Measurements from ENCODE around the gene OGFR. TPM values are rescaled to one million over a fixed set of nuclear protein-coding genes. Genes with fewer than 3 reads are reported as not detected.
A peak's percentile ranks its signal among the peaks of the same experiment; 100 is the strongest.

The OGFR gene
- total and polyA plus RNA-seq, 8 donors, result 23.2 to 58.3 (median 31.6) TPM

DNA sequence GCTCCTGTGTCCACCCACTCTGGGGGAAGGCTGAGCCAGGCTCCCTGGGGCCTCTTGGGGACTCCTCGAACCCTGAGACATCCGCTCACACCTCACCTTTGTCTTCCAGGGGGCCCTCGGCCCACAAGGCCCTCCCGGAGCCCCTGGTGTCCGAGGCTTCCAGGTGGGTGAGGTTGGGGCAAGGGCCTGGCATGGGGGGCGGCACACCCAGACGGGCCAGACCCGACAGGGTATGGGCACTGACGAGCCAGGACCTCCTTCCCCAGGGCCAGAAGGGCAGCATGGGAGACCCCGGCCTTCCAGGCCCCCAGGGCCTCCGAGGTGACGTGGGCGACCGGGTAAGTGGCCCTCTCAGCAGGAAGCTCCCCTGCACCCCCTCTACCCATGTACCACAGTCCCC lies 25.6 kb downstream of the OGFR start:
- DNase-seq (peak in 1 of 4 donors; percentile 40), ATAC-seq (no peak)
- intact Hi-C loops (cut with DNase I), result no loop called here
- no peaks in the 10 kb centered on the region for H3K36me3 ChIP-seq
- TF ChIP-seq, protein P1, sequence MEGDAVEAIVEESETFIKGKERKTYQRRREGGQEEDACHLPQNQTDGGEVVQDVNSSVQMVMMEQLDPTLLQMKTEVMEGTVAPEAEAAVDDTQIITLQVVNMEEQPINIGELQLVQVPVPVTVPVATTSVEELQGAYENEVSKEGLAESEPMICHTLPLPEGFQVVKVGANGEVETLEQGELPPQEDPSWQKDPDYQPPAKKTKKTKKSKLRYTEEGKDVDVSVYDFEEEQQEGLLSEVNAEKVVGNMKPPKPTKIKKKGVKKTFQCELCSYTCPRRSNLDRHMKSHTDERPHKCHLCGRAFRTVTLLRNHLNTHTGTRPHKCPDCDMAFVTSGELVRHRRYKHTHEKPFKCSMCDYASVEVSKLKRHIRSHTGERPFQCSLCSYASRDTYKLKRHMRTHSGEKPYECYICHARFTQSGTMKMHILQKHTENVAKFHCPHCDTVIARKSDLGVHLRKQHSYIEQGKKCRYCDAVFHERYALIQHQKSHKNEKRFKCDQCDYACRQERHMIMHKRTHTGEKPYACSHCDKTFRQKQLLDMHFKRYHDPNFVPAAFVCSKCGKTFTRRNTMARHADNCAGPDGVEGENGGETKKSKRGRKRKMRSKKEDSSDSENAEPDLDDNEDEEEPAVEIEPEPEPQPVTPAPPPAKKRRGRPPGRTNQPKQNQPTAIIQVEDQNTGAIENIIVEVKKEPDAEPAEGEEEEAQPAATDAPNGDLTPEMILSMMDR (IDR thresholded peaks at IDR 0.05), result no peak
- no peak overlapping the region for H3K27ac ChIP-seq
- H3K4me3 ChIP-seq, result no peak overlapping the region
- no peaks in the 10 kb centered on the region for H3K9me3 ChIP-seq
- peaks cover 6 to 26% of the 10 kb centered on the region in 2 donors for H3K4me1 ChIP-seq
- H3K27me3 ChIP-seq, result no peaks in the 10 kb centered on the region

DNA sequence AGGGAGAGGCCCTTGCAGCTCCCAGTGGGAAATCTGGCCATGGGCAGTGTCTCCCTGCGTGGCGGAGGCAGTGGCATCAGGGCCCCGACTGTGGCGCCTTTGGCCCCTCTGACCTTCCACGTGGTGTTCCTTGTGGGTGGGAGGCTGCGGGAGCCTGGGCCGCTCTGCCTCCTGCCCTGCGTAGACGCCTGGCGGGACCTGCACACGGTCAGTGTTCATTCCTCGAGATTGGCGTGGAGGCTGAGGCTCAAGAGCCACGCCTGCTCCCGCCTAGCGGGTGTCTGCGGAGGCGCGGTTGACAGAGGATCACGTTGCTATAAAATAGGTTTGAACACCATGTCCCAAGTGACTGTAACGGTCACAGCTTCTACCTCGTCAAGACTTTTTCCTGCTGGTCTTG lies 26.2 kb downstream of the OGFR start:
- Histone ChIP-seq H3K27me3 (peaks cover 0 to 1% of the 10 kb centered on the region in 2 donors), H3K4me1 (peaks cover 6 to 26% of the 10 kb centered on the region in 2 donors), H3K27ac (no peak overlapping the region), H3K9me3 (no peaks in the 10 kb centered on the region), H3K36me3 (no peaks in the 10 kb centered on the region), H3K4me3 (no peak overlapping the region)
- TF ChIP-seq, protein P1 (IDR thresholded peaks at IDR 0.05), result no peak
- intact Hi-C loops (cut with DNase I), result no loop called here
- DNase-seq (peak in 1 of 4 donors; percentile 51), ATAC-seq (no peak)

DNA sequence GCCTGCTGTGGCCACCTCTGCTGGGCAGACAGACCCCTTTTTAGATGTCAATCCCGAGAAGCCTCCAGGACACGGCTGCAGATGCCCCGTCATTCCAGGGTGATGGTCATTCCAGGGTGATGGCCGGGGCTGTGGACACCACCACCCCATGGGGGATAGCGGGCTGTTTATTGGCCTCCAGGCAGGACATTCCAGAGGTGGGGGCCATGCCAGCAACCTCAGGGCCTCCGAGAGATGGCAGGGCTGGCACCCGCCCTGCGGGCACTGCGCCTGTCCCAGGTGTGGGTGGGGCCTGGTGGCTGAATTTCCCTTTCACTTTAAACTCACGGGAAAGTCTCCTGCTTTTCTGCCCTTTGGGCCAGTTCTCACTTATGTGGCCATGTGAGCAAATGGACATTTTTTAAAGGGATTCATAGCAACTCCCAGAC lies 26.7 kb downstream of the OGFR start:
- H3K4me1 ChIP-seq, result peaks cover 6 to 26% of the 10 kb centered on the region in 2 donors
- H3K4me3 ChIP-seq, result no peak overlapping the region
- DNase-seq (peak in 1 of 4 donors; percentile 69), ATAC-seq (peak; percentile 43)
- intact Hi-C loops (cut with DNase I), result no loop called here
- no peaks in the 10 kb centered on the region for H3K9me3 ChIP-seq
- TF ChIP-seq, protein P1 (IDR thresholded peaks at IDR 0.05), result no peak
- no peaks in the 10 kb centered on the region for H3K36me3 ChIP-seq
- H3K27me3 ChIP-seq, result peaks cover 0 to 7% of the 10 kb centered on the region in 2 donors
- H3K27ac ChIP-seq, result peak overlapping the region in 1 of 2 donors; percentile 76

DNA sequence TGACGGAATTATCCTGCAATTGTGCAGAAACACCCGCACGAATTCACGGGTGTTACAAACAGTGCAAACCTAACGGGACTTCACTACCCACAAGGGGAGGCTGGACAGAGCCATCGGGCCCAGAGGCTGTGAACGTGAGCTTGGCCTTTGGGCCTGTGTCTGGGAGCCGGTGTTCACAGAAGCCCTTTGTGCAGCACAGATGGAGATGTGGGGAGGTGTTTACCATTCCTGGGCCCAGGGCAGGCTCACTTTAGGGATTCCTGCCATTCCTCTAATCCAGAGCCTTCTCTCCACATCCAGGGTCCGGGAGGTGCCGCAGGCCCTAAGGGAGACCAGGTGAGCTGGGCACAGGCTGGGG lies 27.2 kb downstream of the OGFR start:
- Histone ChIP-seq H3K27me3 (peaks cover 0 to 9% of the 10 kb centered on the region in 2 donors), H3K4me3 (no peak overlapping the region), H3K36me3 (no peaks in the 10 kb centered on the region), H3K9me3 (no peaks in the 10 kb centered on the region), H3K4me1 (peaks cover 6 to 26% of the 10 kb centered on the region in 2 donors), H3K27ac (peak overlapping the region in 1 of 2 donors; percentile 76)
- TF ChIP-seq, protein P1 (IDR thresholded peaks at IDR 0.05), result no peak
- ATAC-seq (no peak), DNase-seq (peak in 1 of 4 donors; percentile 53)
- intact Hi-C loops (cut with DNase I), result no loop called here

DNA sequence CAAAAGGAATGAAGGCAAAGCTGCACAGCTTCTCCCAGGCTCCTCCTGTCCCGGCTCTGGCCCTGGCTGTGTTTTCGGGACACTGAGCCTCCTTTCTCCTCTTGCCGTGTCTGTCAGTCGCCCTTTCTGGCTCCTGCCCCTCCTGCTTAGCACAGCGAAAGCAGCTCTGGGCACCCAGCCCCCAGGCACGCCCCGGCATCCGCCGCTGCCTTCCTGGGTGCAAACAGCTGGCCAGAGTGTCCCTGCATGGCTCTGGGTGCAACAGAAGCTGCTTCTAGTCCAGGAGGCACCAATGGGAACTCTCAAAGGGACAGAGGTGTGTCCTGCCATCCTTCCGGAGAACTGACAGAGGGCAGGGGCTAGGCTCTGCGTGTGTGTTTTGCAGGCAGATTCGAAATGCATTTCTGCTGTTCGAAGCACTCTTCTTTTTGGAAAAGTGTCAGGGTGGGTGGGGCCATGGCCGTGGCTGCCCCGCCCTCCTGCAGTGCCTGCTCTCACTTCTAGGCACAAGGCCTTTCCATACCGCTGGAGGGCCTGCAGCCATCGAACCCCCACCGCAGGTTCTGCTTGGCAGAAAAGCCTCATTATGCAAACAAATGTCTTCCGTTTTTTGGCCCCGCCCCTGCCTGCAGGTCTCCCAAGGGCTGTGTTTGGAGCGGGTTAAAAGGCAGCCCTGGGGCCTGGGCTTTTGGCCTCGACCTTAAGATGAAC lies 27.7 kb downstream of the OGFR start:
- ATAC-seq (peak; percentile 79), DNase-seq (peak in 3 of 4 donors; percentile 74 to 90 (median 80))
- Histone ChIP-seq H3K27ac (peak overlapping the region in 1 of 2 donors; percentile 76), H3K4me1 (peaks cover 6 to 26% of the 10 kb centered on the region in 2 donors), H3K4me3 (peak overlapping the region in 1 of 2 donors; percentile 26), H3K9me3 (no peaks in the 10 kb centered on the region), H3K36me3 (no peaks in the 10 kb centered on the region), H3K27me3 (peaks cover 0 to 9% of the 10 kb centered on the region in 2 donors)
- intact Hi-C loops (cut with DNase I), result no loop called here
- TF ChIP-seq, protein P1 (IDR thresholded peaks at IDR 0.05), result no peak

Data from left lung (tissue), 10 donors.